Type B pancreatic cell (in vitro differentiated cells): ENCODE results near the gene NOTCH1. TPM values are rescaled to one million over a fixed set of nuclear protein-coding genes. Genes with fewer than 3 reads are reported as not detected.

Experiments used
- DNase-seq: peaks from one replicate; pipeline ENCODE4 v3.0.0; 2021; ENCODE audit warnings: mixed read lengths; ENCODE audit not compliant: unreplicated experiment; ENCODE audit errors: extremely low spot score
- H3K27ac Mint-ChIP-seq: 2 replicates; pipeline ENCODE4 v1.8.0; 2021; ENCODE audit warnings: mild to moderate bottlenecking, mixed read lengths
- H3K27me3 Mint-ChIP-seq: 2 replicates; pipeline ENCODE4 v1.8.0; 2021; ENCODE audit warnings: mixed read lengths
- H3K36me3 Mint-ChIP-seq: 2 replicates; pipeline ENCODE4 v1.8.0; 2021; ENCODE audit warnings: mixed read lengths
- H3K4me1 Mint-ChIP-seq: one replicate; pipeline ENCODE4 v1.8.0; 2021; ENCODE audit warnings: mixed read lengths; ENCODE audit not compliant: unreplicated experiment
- H3K4me3 Mint-ChIP-seq: 2 replicates; pipeline ENCODE4 v1.8.0; 2021; ENCODE audit warnings: mild to moderate bottlenecking, mixed read lengths
- H3K9me3 Mint-ChIP-seq: 2 replicates; pipeline ENCODE4 v1.8.0; 2021; ENCODE audit warnings: mixed read lengths
- total RNA-seq: library from RNA; stranded (reverse); gene quantifications from 2 replicates; pipeline ENCODE4 v1.2.1, GENCODE V29; 2021; ENCODE audit warnings: low replicate concordance
- TF ChIP-seq, protein P1 (sequence below): fragments of 200-600 bp; sonication (generic); conservative IDR thresholded peaks from 2 replicates; pipeline ENCODE4 v1.5.0; 2021; ENCODE audit warnings: antibody characterized with exemption, mild to moderate bottlenecking

The NOTCH1 gene
- total RNA-seq, 1 donor from 2014 or later = 53.1 TPM

DNA sequence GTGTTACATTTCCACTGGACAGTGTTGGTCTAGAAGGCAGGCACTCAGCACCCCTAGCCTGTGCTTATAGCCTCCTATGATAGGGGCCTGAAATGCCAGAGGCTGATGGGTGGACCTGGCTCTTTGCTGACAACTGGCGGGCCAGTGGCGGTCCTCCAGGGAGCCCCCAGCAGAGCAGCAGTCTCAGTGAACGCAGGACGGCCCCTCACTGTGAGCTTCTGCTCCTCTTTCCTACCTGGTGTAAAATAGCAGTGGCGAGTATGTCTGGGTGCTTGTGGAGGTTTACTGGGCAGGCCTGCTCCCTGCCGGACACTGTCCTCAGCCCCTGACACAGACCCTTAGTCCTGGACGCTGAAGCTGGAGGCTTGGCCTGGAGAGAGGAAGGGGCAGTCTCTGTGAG, 59.7 kb downstream of the NOTCH1 start:
- TF ChIP-seq, protein P1, sequence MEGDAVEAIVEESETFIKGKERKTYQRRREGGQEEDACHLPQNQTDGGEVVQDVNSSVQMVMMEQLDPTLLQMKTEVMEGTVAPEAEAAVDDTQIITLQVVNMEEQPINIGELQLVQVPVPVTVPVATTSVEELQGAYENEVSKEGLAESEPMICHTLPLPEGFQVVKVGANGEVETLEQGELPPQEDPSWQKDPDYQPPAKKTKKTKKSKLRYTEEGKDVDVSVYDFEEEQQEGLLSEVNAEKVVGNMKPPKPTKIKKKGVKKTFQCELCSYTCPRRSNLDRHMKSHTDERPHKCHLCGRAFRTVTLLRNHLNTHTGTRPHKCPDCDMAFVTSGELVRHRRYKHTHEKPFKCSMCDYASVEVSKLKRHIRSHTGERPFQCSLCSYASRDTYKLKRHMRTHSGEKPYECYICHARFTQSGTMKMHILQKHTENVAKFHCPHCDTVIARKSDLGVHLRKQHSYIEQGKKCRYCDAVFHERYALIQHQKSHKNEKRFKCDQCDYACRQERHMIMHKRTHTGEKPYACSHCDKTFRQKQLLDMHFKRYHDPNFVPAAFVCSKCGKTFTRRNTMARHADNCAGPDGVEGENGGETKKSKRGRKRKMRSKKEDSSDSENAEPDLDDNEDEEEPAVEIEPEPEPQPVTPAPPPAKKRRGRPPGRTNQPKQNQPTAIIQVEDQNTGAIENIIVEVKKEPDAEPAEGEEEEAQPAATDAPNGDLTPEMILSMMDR = no peak
- H3K9me3 Mint-ChIP-seq = no peaks in the 10 kb centered on the region
- H3K27ac Mint-ChIP-seq = no peak overlapping the region
- no peaks in the 10 kb centered on the region for H3K27me3 Mint-ChIP-seq
- DNase-seq = no peak
- peaks cover 8% of the 10 kb centered on the region for H3K4me1 Mint-ChIP-seq
- no peaks in the 10 kb centered on the region for H3K36me3 Mint-ChIP-seq
- H3K4me3 Mint-ChIP-seq = no peak overlapping the region

DNA sequence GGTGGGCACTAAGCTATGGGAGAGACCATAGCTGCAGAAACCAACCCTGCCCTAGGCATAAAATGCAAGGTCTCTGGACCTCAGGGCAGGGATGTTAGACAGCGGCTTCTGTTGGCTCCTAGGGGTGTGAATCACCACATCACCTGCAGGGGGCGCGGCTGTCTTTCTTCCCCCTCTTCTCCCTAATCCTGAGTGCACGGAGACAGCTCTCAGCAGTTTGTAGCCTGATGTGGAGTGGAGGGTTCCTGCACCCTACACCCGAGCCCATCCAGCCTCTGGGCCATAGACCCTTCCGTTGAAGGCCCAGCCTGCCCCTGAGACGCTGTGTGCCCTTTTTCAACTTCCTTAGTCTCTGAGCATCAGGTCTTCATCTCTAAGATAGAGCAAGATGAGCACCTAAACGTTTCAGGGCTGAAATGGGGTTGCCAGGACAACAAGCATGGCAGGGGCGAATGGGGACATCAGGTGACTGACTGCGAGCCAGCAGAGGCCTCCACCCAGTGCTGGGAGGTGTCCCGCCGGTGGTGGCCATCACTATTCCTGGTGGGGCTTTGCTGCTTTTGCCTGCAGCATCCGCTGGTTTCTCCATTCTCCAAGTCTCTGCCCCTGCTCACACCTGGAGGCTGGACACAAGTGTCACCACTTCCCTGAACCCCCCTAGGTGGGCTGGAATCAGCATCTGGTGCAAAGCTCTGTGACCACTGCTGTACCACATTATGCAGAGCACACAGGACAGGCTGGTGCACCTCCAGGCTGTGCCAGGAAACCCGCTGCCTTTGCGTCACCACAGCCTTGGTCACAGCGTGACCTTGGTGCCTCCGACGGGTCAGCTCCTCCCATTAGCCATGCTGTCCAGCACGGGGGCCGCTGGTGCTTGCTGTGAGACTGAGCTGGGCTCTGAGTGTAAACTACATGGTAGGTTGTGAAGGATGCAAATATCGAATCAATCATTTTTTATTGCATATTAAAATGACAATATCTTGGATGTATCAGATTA, 60.5 kb downstream of the NOTCH1 start:
- H3K27me3 Mint-ChIP-seq = no peaks in the 10 kb centered on the region
- H3K4me3 Mint-ChIP-seq = peak overlapping the region; percentile 81
- no peaks in the 10 kb centered on the region for H3K9me3 Mint-ChIP-seq
- peaks cover 9% of the 10 kb centered on the region for H3K4me1 Mint-ChIP-seq
- peak; percentile 91 for DNase-seq
- H3K36me3 Mint-ChIP-seq = no peaks in the 10 kb centered on the region
- peak overlapping the region; percentile 89 for H3K27ac Mint-ChIP-seq
- TF ChIP-seq, protein P1 = peak; percentile 94

DNA sequence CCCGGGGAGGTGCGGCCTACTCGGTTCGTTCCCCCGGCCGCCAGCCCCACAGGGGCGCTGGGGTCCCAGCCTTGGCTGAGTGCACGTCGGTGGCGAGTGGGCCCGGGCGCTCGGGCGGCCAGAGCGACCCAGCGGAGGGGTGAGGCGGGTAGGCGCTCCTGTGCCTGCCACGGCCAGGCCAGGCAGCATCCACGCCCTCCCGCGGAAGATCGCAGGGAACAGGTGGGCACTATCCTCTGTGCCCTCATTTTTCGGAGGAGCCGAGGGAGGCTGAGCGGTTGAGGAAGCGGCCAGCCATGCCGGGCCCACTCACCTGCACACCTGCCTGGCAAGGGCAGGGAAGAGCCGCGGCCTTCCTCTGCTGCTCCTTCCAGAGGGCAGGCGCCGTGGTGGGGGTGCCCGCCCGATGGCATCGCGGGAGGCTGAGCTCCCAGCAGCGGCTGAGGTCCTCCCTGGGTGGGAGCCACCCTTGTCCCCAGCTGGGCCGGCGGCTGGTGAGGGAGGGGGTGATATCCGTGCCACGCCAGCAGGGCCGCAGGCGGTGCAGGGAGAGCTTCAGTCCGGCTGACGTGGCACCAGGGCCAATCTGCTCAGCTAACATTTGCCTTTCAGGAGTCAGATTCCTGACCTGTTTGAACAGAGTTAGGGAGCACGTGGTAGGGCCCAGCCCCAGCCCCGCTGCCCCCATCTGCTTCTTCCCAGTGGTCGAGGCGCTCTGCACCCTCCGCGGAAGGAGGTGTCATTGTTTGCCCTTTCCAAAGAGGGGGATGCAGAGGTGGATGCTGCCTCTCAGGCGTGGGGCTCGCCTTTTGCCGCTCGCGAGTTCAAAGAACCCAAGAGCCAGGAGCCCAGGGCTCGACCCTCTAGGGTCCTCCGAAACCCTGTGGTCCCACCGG, 61.4 kb downstream of the NOTCH1 start:
- no peak for DNase-seq
- H3K36me3 Mint-ChIP-seq = no peaks in the 10 kb centered on the region
- peak overlapping the region; percentile 89 for H3K27ac Mint-ChIP-seq
- H3K9me3 Mint-ChIP-seq = no peaks in the 10 kb centered on the region
- peaks cover 14% of the 10 kb centered on the region for H3K4me1 Mint-ChIP-seq
- TF ChIP-seq, protein P1 = no peak
- H3K27me3 Mint-ChIP-seq = no peaks in the 10 kb centered on the region
- H3K4me3 Mint-ChIP-seq = peak overlapping the region; percentile 81

DNA sequence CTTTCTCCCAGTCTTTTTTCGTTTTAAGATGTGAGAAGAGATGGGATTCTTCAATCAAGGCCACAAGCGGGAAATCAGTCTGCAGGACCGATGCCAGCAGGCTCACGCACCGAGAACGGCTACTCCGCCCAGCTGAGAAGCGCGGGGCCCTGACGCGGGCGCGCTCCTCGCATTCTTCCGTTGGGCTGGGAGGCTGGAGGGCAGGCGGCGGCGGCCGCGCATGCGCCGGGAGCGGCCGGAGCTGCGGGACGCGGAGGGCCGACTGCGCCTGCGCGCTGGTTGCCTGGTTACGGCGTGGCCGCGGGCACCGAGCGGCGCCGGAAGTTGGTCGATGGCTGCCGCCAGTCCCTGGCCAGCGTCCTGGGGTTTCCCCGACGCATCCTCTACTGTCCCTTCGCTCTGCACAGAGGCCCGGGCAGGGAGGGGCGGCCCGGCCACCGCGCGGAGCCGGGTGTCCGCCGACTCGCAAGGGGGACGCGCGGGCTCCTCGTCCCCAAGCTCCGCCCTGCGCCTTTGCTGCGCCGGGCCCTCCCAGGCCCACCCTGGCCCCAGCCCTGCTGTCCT, 62.2 kb downstream of the NOTCH1 start:
- Mint-ChIP-seq H3K9me3 (no peaks in the 10 kb centered on the region), H3K36me3 (no peaks in the 10 kb centered on the region), H3K27me3 (no peaks in the 10 kb centered on the region), H3K4me3 (peak overlapping the region; percentile 96), H3K27ac (peak overlapping the region; percentile 95), H3K4me1 (peaks cover 19% of the 10 kb centered on the region)
- DNase-seq = peak; percentile 99
- TF ChIP-seq, protein P1 = no peak
